GM12872 (cell line): ENCODE results near the gene KANSL1.

ENCODE experiments used
- TF ChIP-seq, protein P1 (sequence below): IDR thresholded peaks from 3 replicates; pipeline ENCODE4 v1.5.1; 2011; ENCODE audit warnings: low read depth, mild to moderate bottlenecking, low read length, moderate library complexity; ENCODE audit not compliant: insufficient read depth

KANSL1 gene

GRCh38 chr17:45999900-46000290 is 193.3 kb downstream of the KANSL1 start:
- TF ChIP-seq, protein P1, sequence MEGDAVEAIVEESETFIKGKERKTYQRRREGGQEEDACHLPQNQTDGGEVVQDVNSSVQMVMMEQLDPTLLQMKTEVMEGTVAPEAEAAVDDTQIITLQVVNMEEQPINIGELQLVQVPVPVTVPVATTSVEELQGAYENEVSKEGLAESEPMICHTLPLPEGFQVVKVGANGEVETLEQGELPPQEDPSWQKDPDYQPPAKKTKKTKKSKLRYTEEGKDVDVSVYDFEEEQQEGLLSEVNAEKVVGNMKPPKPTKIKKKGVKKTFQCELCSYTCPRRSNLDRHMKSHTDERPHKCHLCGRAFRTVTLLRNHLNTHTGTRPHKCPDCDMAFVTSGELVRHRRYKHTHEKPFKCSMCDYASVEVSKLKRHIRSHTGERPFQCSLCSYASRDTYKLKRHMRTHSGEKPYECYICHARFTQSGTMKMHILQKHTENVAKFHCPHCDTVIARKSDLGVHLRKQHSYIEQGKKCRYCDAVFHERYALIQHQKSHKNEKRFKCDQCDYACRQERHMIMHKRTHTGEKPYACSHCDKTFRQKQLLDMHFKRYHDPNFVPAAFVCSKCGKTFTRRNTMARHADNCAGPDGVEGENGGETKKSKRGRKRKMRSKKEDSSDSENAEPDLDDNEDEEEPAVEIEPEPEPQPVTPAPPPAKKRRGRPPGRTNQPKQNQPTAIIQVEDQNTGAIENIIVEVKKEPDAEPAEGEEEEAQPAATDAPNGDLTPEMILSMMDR, result no peak

DNA sequence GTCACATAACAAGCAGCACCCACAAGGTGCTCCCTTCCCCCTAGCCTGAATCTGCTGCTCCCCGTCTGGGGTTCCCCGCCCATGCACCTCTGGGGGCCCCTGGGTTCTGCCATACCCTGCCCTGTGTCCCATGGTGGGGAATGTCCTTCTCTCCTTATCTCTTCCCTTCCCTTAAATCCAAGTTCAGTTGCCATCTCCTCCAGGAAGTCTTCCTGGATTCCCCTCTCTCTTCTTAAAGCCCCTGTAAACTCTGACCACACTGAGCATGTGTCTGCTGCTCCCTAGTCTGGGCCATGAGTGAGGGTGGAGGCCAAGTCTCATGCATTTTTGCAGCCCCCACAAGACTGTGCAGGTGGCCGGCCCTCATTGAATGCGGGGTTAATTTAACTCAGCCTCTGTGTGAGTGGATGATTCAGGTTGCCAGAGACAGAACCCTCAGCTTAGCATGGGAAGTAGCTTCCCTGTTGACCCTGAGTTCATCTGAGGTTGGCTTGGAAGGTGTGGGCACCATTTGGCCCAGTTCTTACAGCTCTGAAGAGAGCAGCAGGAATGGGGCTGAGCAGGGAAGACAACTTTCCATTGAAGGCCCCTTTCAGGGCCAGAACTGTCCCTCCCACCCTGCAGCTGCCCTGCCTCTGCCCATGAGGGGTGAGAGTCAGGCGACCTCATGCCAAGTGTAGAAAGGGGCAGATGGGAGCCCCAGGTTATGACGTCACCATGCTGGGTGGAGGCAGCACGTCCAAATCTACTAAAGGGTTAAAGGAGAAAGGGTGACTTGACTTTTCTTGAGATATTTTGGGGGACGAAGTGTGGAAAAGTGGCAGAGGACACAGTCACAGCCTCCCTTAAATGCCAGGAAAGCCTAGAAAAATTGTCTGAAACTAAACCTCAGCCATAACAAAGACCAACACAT is 194.0 kb downstream of the KANSL1 start, which contains the start of gene STH:
Gene STH (plus strand): TSS at position 264 of the 913 bp plus-strand sequence. CDS start 30 bp downstream, at position 294.
- TF ChIP-seq, protein P1, result no peak

DNA sequence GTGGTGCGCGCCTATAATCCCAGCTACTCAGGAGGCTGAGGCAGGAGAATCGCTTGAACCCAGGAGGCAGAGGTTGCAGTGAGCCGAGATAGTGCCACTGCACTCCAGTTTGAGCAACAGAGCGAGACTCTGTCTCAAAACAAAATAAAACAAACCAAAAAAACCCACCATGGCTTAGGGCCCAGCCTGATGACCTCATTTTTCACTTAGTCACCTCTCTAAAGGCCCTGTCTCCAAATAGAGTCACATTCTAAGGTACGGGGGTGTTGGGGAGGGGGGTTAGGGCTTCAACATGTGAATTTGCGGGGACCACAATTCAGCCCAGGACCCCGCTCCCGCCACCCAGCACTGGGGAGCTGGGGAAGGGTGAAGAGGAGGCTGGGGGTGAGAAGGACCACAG is 195.6 kb downstream of the KANSL1 start:
- TF ChIP-seq, protein P1, result no peak

GRCh38 chr17:45997166-45997565 is 196.1 kb downstream of the KANSL1 start:
- TF ChIP-seq, protein P1, result no peak

DNA sequence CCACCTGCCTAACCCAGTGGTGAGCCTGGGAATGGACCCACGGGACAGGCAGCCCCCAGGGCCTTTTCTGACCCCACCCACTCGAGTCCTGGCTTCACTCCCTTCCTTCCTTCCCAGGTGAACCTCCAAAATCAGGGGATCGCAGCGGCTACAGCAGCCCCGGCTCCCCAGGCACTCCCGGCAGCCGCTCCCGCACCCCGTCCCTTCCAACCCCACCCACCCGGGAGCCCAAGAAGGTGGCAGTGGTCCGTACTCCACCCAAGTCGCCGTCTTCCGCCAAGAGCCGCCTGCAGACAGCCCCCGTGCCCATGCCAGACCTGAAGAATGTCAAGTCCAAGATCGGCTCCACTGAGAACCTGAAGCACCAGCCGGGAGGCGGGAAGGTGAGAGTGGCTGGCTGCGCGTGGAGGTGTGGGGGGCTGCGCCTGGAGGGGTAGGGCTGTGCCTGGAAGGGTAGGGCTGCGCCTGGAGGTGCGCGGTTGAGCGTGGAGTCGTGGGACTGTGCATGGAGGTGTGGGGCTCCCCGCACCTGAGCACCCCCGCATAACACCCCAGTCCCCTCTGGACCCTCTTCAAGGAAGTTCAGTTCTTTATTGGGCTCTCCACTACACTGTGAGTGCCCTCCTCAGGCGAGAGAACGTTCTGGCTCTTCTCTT is 196.8 kb downstream of the KANSL1 start:
- TF ChIP-seq, protein P1, result no peak

DNA sequence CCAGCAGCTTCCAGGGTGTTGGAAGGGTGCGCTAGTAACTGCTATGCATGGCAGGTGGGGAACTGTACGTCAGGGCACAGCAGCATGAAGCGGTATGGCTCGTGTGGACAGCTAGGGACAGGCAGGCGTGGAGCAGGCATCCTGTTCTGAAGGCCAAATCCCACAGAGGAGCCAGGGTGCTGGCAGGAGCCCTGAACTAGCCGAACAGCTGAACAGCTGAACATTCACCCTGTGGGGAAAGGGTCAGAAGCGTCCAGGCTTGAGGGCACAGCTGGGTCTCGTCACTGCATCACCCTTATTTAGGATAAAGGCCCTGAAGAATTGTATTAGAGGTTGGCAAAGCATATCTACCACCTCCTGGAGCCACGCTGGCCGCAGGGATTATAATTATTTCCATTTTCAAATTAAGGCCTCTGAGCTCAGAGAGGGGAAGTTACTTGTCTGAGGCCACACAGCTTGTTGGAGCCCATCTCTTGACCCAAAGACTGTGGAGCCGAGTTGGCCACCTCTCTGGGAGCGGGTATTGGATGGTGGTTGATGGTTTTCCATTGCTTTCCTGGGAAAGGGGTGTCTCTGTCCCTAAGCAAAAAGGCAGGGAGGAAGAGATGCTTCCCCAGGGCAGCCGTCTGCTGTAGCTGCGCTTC is 197.5 kb downstream of the KANSL1 start:
- TF ChIP-seq, protein P1, result no peak

DNA sequence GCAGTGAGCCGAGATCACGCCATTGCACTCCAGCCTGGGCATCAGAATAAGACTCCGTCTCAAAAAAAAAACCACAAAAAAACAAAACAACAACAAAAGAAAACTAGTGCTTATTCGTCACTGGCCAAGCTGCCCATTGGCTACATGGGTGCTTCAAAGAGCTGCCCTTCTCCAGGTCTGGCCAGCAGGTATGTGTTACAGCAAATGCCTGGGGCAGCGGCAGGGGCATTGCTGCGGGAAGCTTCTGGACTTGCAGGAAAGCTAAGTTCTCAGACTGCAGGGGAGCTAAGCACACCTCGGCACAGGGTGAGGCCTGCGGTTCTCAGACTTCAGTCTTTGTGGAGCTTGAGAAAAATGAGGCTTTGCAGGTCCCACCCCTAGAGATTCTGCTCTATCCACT is 198.2 kb downstream of the KANSL1 start:
- TF ChIP-seq, protein P1, result no peak
